GM19324 (cell line): ENCODE data around the gene PPP1R13B.
"Not testable (repeated sequence)": the region's sequence is repeated elsewhere in the genome, so short reads cannot be mapped to it uniquely, and the experiment has no call there.

Source experiments
- ATAC-seq: cut with Tn5 transposase; IDR thresholded peaks from one replicate; pipeline ENCODE4 v1.9.1; 2021; ENCODE audit warnings: mild to moderate bottlenecking, moderate library complexity; ENCODE audit not compliant: unreplicated experiment, low FRiP score

Gene PPP1R13B

GRCh38 chr14:103847451-103848174 lies at the start of gene PPP1R13B:
Gene PPP1R13B, minus strand, starts transcription at chr14:103847575. Its CDS starts 268 bp downstream, at chr14:103847307.
- peak; percentile 87 for ATAC-seq

- ATAC-seq: no peak
These were observed 49.2 kb upstream of the PPP1R13B start for GRCh38 chr14:103896578-103896977.

- ATAC-seq: no peak
These were observed 47.3 kb upstream of the PPP1R13B start for GRCh38 chr14:103894723-103895059.

GRCh38 chr14:103894034-103894722 lies 46.8 kb upstream of the PPP1R13B start:
- ATAC-seq: no peak

GRCh38 chr14:103892247-103892646 lies 44.9 kb upstream of the PPP1R13B start:
- no peak for ATAC-seq

- no peak for ATAC-seq
These were observed 44.4 kb upstream of the PPP1R13B start for GRCh38 chr14:103891667-103892215.

GRCh38 chr14:103890821-103891666 lies 43.7 kb upstream of the PPP1R13B start:
- ATAC-seq: no peak

GRCh38 chr14:103890052-103890371 lies 42.6 kb upstream of the PPP1R13B start:
- no peak for ATAC-seq

GRCh38 chr14:103889313-103890051 lies 42.1 kb upstream of the PPP1R13B start:
- no peak for ATAC-seq

- not testable (repeated sequence) for ATAC-seq
These were observed 41.6 kb upstream of the PPP1R13B start for GRCh38 chr14:103889002-103889312.

- ATAC-seq: no peak
These were observed 40.3 kb upstream of the PPP1R13B start for GRCh38 chr14:103887557-103888115.

- ATAC-seq: no peak
These were observed 39.8 kb upstream of the PPP1R13B start for GRCh38 chr14:103887170-103887501.

GRCh38 chr14:103886304-103887169 lies 39.2 kb upstream of the PPP1R13B start:
- ATAC-seq: no peak

GRCh38 chr14:103885509-103885932 lies 38.1 kb upstream of the PPP1R13B start:
- ATAC-seq: no peak

- no peak for ATAC-seq
These were observed 37.5 kb upstream of the PPP1R13B start for GRCh38 chr14:103884854-103885253.

- no peak for ATAC-seq
These were observed 35.8 kb upstream of the PPP1R13B start for GRCh38 chr14:103883263-103883523.

GRCh38 chr14:103882503-103883262 lies 35.3 kb upstream of the PPP1R13B start:
- no peak for ATAC-seq

GRCh38 chr14:103881268-103882201 lies 34.2 kb upstream of the PPP1R13B start:
- ATAC-seq: no peak
